SJSA1 (cell line): ENCODE data around the gene KCNC4. TPM values are rescaled to one million over a fixed set of nuclear protein-coding genes. Genes with fewer than 3 reads are reported as not detected.

Experiments
- DNase-seq, 2 experiments: peaks; one replicate each; pipeline ENCODE4 v3.0.0-alpha.2; 2015 to 2020; ENCODE audit warnings: low spot score in 2 of 2, low read depth in 1 of 2
- H3K27ac ChIP-seq: fragments of 250-450 bp; sonication (Bioruptor Pico); 2 replicates; pipeline ENCODE4 v1.5.1; 2020; ENCODE audit warnings: mild to moderate bottlenecking, moderate library complexity
- H3K27me3 ChIP-seq: fragments of 250-450 bp; sonication (Bioruptor Pico); replicated peaks from 2 replicates; pipeline ENCODE4 v1.5.1; 2020; ENCODE audit warnings: mild to moderate bottlenecking, moderate library complexity
- H3K36me3 ChIP-seq: fragments of 250-450 bp; sonication (Bioruptor Pico); 2 replicates; pipeline ENCODE4 v1.5.1; 2020; ENCODE audit warnings: mild to moderate bottlenecking
- H3K4me1 ChIP-seq: fragments of 250-450 bp; sonication (Bioruptor Pico); replicated peaks from 2 replicates; pipeline ENCODE4 v1.6.1; 2021; ENCODE audit warnings: mild to moderate bottlenecking
- H3K4me3 ChIP-seq: fragments of 250-450 bp; sonication (Bioruptor Pico); 2 replicates; pipeline ENCODE4 v1.5.1; 2020; ENCODE audit warnings: mild to moderate bottlenecking
- H3K9me3 ChIP-seq: fragments of 250-450 bp; sonication (Bioruptor Pico); replicated peaks from 2 replicates; pipeline ENCODE4 v1.5.1; 2020; ENCODE audit warnings: mild to moderate bottlenecking
- total RNA-seq: library from RNA; depleted of rRNA; stranded (reverse); fragments of >200 nt; shearing (Covaris generic); gene quantifications from 2 replicates; pipeline ENCODE4 v1.2.3, GENCODE V29; 2014; rRNA removed

KCNC4 gene
- total RNA-seq, result 0.26 and 1.2 TPM in 2 replicates

DNA sequence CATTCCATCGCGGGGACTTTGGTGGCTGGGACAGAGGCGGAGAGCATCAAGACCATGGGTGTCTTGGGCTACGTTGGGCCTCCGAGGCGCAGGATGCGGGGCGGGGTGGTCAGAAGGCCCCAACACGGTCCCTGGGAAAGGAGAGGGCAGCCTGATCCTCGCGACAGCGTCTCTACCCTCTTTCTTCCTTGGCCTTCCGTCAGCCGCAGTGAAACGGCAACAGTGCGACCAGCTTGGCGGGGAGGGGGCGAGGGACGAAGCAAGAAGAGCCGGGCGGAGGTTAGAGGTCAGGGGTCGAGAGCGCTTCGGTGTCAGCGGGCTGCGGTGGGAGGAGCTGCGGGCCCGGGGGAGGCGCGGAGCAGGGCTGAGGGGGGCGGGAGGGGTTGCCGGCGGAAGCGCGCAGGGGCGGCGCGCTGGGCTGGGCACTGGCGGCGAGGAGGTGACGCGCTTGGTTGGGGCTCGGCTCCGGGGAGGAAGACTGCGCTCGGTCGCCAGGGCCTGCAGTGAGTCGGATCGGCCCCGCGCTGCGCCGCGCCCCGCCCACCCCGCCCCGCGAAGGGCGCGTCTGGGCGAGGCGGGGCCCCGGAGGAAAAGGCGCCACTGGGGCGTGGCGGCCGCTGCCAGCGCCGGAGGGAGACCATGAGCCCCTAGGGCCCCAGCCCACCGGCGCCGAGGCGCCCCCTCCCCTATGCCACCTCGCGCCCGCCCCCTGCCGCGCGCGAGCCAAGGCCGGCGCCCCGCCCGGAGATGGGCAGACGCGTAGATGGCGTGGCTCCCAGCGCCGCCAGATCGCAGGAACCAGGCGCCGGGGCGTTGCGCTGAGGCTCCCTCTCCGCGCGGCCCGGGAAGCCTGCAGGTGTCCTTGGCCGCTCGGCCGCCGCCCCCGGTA is at the start of gene KCNC4:
Gene KCNC4 (plus strand): TSS at position 600 of the 889 bp plus-strand sequence. CDS start 1,186 bp downstream, outside the sequence.
- Histone ChIP-seq H3K4me3 (peak within 1 kb of the TSS; percentile 49), H3K27ac (no peak within 1 kb of the TSS), H3K4me1 (peaks cover 17% of the 10 kb centered on the region)

DNA sequence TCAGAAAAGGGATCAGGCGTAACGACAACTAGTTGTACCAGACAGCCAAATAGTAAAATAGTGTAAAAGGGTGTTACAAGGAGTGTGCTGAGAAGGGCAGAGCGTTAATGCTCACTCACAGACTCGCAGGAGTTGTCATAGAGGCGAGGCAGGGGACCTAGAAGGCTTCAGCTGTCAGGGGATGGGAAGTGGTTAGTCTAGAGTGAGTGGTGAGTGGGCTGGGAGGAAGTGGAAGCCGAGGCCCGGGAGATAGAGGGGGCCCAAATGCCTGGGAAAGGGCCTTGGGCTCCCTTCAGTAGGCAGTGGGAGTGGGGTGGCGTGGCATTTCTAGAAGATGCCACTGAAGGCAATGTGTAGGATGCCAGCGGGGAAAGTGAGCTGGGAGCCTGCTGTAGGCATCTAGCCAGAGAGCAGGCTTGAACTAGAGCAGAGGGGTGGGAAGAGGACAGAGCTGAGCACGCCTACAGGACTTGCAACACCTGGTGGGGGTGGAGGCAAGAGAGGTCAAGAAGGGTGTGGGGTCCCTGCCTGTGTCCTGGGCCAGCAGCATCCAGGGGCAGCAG is 49.5 kb upstream of the KCNC4 start:
- H3K36me3 ChIP-seq, result no peaks in the 10 kb centered on the region
- H3K4me3 ChIP-seq, result no peak overlapping the region
- no peaks in the 10 kb centered on the region for H3K4me1 ChIP-seq
- H3K9me3 ChIP-seq, result no peaks in the 10 kb centered on the region
- H3K27ac ChIP-seq, result no peak overlapping the region
- no peak for DNase-seq
- H3K27me3 ChIP-seq, result no peaks in the 10 kb centered on the region

More for the DNA sequence above, at the start of gene KCNC4:
- peak in 1 of 2 experiments; percentile 76 for DNase-seq
- Histone ChIP-seq H3K36me3 (no peaks in the 10 kb centered on the region), H3K27me3 (peaks cover 55% of the 10 kb centered on the region), H3K9me3 (peaks cover 9% of the 10 kb centered on the region; the same call in 1 of the 2 replicates)

DNA sequence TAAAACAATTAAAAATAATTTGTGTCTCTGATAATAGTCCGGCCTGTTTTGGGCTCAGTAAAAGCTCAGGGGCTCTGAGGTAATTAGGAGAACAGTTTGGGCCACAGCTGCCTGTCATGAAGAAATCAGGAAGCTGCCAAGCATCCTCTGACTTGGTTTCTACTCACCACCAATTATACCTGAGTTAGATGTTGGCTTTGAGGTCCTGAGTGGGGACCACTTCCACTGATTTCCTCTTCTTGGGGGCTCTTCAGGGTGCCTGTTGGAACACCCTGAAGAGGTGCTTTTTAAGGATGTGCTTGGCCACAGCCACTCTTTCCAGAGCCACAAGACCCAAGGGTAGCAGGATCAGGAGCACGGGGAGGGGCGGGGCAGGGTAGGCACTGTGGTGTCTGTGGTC is 48.9 kb upstream of the KCNC4 start:
- no peak for DNase-seq
- Histone ChIP-seq H3K27me3 (no peaks in the 10 kb centered on the region), H3K4me1 (no peaks in the 10 kb centered on the region), H3K36me3 (no peaks in the 10 kb centered on the region), H3K9me3 (no peaks in the 10 kb centered on the region), H3K4me3 (no peak overlapping the region), H3K27ac (no peak overlapping the region)

DNA sequence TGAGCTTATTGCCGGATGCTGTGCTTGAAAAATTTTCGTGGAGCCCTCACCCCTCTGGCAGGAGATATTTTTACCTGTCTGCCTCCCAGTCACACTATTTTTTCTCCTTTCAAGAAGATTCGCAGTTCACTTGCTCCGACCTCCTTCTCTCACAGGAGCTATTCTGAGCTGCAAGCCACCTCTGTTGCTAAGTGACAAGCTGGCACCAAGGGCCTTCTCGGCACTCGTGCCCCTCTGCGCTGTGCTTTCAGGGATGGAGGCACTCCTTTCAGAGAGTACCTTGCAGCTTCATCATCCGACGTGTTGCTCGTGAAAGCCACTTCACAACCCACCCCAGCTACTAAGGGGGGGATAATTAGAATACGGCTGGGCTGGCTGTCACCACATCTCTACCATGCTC is 48.3 kb upstream of the KCNC4 start:
- no peak for DNase-seq
- Histone ChIP-seq H3K27me3 (no peaks in the 10 kb centered on the region), H3K4me1 (no peaks in the 10 kb centered on the region), H3K4me3 (no peak overlapping the region), H3K9me3 (no peaks in the 10 kb centered on the region), H3K36me3 (no peaks in the 10 kb centered on the region), H3K27ac (no peak overlapping the region)

DNA sequence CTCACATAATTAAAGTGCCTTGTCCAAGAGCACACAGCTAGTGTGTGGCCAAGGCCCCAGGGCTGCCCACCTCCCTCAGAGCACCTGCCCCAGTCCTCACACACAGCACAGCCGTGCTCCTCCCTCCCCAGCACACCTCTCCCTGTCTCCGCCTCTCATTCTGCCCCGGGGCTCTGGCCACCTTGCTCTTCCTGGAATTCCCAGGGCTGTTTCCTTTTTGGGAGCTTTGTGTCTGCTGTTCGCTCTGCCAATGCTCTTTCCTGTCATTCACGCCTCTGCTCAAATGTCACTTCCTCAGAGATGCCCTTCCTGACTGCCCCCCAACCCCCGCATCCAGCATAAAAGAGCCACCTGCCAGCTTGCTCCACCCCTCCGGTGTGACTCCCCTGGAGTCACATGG is 46.5 kb upstream of the KCNC4 start:
- Histone ChIP-seq H3K36me3 (no peaks in the 10 kb centered on the region), H3K4me3 (no peak overlapping the region), H3K4me1 (no peaks in the 10 kb centered on the region), H3K9me3 (no peaks in the 10 kb centered on the region), H3K27me3 (no peaks in the 10 kb centered on the region), H3K27ac (no peak overlapping the region)
- no peak for DNase-seq

DNA sequence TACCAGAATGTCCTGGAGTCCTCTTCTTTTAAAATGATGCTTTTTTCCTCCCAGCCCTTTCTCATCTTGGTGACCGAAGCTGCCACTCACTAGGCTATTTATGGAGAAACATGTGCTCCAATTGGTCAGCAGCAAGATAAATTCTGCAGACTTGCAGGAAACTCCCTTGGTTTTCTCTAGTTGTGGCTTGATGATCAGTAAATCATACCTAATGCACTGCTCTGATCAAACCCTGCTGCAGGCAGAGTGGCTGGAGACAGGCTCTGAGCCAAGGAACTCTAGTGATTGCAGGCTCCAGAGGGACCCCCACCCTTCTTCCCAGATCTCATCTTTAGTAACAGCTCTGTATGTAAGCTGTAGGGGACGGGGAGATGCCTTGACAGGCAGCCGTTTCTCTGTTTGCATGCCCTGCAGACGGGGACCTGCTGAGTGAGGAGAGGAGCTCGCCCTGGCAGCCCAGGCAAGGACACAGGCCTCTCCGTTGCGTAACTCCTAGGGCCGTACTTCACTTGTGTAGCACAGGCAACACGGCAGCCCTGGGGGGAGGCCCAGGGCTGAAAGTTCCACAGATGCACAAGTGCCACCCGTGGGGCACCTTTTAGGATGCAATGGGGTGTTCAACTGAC is 45.3 kb upstream of the KCNC4 start:
- Histone ChIP-seq H3K27me3 (no peaks in the 10 kb centered on the region), H3K36me3 (no peaks in the 10 kb centered on the region), H3K27ac (no peak overlapping the region), H3K4me3 (no peak overlapping the region), H3K4me1 (no peaks in the 10 kb centered on the region), H3K9me3 (no peaks in the 10 kb centered on the region)
- no peak for DNase-seq

DNA sequence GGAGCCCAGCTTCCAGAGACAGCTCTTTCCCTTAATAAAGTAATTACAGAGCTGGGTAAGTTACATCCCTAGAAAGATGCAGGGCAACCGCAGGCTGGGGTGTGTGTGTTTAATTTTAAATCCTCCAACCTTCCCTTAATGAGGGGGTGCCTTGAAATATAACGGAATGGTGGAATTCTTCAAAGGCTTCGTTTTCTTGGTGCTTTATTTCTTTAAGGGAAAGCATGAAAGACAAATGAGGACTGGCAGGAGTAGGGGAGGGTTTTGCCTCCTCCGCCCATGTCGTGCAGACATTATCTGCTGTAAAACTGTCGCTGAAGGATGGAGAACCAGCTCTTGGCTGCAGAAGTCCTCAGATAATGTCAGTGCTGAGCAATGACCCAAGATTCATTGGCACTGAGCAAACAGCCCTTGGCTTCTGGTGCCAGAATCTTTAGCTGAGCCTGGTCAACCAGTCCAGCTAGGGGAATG is 44.3 kb upstream of the KCNC4 start:
- DNase-seq, result no peak
- H3K27me3 ChIP-seq, result no peaks in the 10 kb centered on the region
- H3K9me3 ChIP-seq, result no peaks in the 10 kb centered on the region
- no peaks in the 10 kb centered on the region for H3K4me1 ChIP-seq
- no peak overlapping the region for H3K27ac ChIP-seq
- no peaks in the 10 kb centered on the region for H3K36me3 ChIP-seq
- no peak overlapping the region for H3K4me3 ChIP-seq

DNA sequence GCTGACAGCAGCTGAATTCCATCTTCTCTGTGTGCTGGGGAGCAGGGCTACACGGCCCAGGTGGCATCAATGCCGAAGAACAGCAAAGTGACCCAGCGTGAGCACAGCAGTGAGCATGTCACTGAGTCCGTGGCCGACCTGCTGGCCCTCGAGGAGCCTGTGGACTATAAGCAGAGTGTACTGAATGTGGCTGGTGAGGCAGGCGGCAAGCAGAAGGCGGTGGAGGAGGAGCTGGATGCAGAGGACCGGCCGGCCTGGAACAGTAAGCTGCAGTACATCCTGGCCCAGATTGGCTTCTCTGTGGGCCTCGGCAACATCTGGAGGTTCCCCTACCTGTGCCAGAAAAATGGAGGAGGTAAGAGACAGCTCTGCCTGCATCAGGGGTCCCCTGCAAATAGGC is 43.3 kb upstream of the KCNC4 start:
- H3K9me3 ChIP-seq, result no peaks in the 10 kb centered on the region
- no peak for DNase-seq
- no peaks in the 10 kb centered on the region for H3K27me3 ChIP-seq
- no peak overlapping the region for H3K4me3 ChIP-seq
- no peaks in the 10 kb centered on the region for H3K4me1 ChIP-seq
- H3K27ac ChIP-seq, result no peak overlapping the region
- no peaks in the 10 kb centered on the region for H3K36me3 ChIP-seq

DNA sequence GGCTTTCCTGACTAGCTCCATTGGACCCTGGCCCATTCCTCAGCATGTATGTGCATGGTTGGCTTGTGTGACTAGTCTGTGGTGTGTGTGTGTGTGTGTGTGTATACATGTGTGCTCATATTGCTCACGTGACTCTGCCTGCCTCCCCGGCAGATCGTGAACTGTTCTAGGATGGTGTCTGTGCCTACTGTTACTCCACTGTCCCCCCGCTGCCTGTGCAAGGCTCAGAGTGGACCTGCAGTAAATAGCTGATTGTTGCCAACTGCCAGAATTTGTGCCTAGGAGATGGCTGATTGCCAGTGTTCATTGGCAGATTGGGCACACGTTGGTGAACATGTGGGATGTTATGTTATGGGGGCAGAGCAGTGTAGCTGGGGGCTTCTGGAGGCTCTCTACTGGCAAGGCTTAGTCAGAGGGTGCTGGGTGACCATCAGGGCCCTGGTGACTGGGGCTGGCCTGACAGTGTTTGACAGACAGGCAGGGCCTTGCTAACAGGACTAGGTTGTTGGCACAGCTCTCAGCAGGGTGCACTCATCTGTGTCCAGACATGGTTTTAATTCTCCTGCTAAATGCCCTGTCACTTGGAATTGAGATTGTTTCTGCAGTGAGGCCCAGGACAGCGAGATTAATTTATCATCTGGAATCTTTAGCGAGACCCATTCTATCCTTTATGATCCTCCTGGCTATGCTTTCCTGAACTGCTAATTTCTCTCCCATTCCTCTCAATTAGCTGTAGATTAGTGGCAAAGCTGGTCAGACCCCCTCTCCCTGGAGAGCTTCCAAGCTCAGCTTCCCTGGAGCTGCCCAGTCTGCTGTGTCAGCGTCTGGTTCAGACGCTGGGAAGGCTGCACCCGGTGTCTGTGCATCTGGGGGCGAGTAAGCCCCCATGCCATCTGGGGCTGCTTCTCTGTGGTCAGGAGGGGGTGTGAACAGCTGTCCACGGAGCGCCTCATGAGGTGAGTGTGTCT is 39.1 kb upstream of the KCNC4 start:
- no peaks in the 10 kb centered on the region for H3K27me3 ChIP-seq
- no peak for DNase-seq
- H3K36me3 ChIP-seq, result no peaks in the 10 kb centered on the region
- H3K9me3 ChIP-seq, result no peaks in the 10 kb centered on the region
- no peak overlapping the region for H3K4me3 ChIP-seq
- no peaks in the 10 kb centered on the region for H3K4me1 ChIP-seq
- H3K27ac ChIP-seq, result no peak overlapping the region

DNA sequence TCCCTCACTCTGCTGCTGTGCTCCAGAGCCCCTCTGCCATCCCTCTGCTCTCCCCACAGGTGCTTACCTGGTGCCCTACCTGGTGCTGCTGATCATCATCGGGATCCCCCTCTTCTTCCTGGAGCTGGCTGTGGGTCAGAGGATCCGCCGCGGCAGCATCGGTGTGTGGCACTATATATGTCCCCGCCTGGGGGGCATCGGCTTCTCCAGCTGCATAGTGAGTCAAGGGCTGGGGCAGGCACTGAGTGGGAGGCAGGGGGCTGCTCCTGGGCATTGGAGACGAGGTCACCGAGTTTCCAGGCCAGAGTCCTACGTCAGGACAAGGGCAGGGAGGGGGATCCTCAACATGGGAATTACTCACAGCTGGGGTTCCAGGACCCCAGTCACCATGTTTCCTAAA is 38.1 kb upstream of the KCNC4 start:
- Histone ChIP-seq H3K4me1 (no peaks in the 10 kb centered on the region), H3K4me3 (no peak overlapping the region), H3K27ac (no peak overlapping the region), H3K9me3 (no peaks in the 10 kb centered on the region), H3K36me3 (no peaks in the 10 kb centered on the region), H3K27me3 (no peaks in the 10 kb centered on the region)
- no peak for DNase-seq

DNA sequence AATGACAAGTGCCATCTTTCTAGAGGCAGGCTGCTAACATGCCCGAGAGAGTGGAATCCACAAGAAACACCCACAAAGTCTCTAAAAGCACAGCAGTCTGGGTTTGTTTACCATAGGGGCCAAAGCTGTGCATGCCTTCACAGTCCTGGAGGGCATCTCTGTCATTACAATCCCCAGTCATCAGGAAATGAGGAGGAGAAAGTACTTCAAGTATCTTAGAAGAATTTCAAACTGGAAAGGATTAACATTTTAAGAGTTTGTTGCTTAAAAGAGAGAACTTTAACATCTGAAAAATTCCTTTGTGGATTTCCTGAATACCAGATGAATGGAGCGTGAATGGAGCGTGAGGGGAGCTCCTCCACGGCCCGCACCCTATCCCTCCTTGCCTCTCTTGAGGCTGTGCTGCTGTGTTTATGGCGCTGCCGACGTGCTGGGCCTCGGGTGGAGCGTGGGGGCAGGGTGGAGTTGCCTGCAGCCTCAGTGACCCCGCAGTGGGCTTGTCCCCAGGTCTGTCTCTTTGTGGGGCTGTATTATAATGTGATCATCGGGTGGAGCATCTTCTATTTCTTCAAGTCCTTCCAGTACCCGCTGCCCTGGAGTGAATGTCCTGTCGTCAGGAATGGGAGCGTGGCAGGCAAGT is 36.5 kb upstream of the KCNC4 start:
- H3K4me3 ChIP-seq, result no peak overlapping the region
- no peaks in the 10 kb centered on the region for H3K9me3 ChIP-seq
- H3K27me3 ChIP-seq, result no peaks in the 10 kb centered on the region
- H3K36me3 ChIP-seq, result no peaks in the 10 kb centered on the region
- no peak overlapping the region for H3K27ac ChIP-seq
- no peaks in the 10 kb centered on the region for H3K4me1 ChIP-seq
- no peak for DNase-seq

DNA sequence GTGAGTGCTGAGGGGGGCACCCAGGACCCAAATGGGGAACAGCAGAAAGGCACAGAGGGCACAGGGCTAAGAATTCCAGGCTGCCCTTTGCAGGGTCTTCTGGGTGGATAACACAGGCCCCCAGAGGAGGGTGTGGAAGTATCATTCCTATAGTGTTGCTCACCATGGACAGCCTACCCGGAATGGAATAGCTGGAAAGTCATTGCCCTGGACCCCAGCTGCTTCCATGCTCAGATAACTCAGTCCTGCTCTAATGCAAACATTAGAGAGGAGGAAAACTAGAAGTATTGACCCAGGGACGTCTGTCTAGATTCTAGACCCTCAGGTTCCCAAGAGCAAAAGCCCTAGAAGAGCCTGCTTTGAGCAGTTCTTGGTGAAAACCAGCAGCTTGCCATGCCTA is 35.2 kb upstream of the KCNC4 start:
- Histone ChIP-seq H3K27ac (no peak overlapping the region), H3K27me3 (no peaks in the 10 kb centered on the region), H3K9me3 (no peaks in the 10 kb centered on the region), H3K36me3 (no peaks in the 10 kb centered on the region), H3K4me1 (no peaks in the 10 kb centered on the region), H3K4me3 (no peak overlapping the region)
- DNase-seq, result no peak
